Skin epidermis (tissue), 12 donors: ENCODE measurements around the gene MYOM3.

ENCODE experiments used
- H3K27ac ChIP-seq, 21 experiments: fragments of 200-600 bp; sonication (generic) in 11 of 21; one replicate each; pipeline ENCODE4 v1.5.0; 2020; ENCODE audit warnings: mild to moderate bottlenecking in 3 of 21, inconsistent platforms in 2 of 21, moderate library complexity in 2 of 21
- H3K4me3 ChIP-seq, 7 experiments: fragments of 200-600 bp; sonication (generic) in 2 of 7; one replicate each; pipeline ENCODE4 v1.5.0; 2020; ENCODE audit warnings: inconsistent platforms in 2 of 7, mild to moderate bottlenecking in 2 of 7, moderate library complexity in 1 of 7

Gene MYOM3

GRCh38 chr1:24085007-24085406, 26.9 kb downstream of the MYOM3 start:
- no peak overlapping the region for H3K27ac ChIP-seq
- H3K4me3 ChIP-seq, result no peak overlapping the region

GRCh38 chr1:24084050-24084449, 27.9 kb downstream of the MYOM3 start:
- H3K27ac ChIP-seq, result no peak overlapping the region
- H3K4me3 ChIP-seq, result no peak overlapping the region

DNA sequence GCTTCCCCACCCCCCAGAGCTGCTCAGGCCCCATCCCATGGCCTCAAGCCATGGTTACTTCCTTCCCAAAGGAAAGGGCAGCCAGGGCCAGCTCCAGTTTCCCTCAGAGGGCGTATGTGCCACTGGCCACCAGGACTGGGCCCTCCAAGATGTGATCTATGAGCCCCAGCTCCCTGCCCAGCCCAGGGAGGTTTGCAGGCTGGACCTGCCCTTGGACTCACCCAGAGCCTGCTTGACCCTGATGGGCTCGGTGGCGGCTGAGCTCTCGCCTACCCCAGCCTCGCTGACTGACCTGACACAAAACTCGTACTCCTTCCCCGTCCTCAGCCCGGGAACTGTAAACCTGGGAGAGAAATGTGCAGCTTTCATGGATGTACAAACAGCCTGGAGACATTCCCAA, 29.6 kb downstream of the MYOM3 start:
- Histone ChIP-seq H3K27ac (no peak overlapping the region), H3K4me3 (no peak overlapping the region)

DNA sequence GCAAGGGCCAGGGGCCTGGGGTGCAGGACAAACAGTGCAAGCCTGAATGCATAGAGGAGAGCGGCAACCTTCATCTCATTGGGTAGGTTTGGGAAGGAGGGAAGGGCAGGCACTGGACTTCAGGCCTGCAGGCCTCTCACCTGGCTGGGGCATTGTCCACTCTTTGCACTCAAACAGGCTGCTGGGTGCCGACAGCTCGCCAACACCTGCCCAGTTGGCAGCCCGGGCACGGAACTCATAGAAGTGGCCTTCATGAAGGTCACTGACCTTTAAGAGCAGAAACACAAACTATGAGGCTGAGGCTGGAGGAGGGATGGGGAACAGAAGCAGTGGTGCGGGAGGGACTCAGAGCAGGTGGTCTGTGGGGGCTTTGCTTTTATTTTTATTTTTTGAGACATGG, 30.7 kb downstream of the MYOM3 start:
- Histone ChIP-seq H3K4me3 (no peak overlapping the region), H3K27ac (no peak overlapping the region)

GRCh38 chr1:24080131-24080530, 31.8 kb downstream of the MYOM3 start:
- H3K27ac ChIP-seq, result no peak overlapping the region
- no peak overlapping the region for H3K4me3 ChIP-seq

- Histone ChIP-seq H3K4me3 (no peak overlapping the region), H3K27ac (no peak overlapping the region)
Measured at GRCh38 chr1:24077278-24077978, 34.5 kb downstream of the MYOM3 start.

GRCh38 chr1:24075946-24076345, 36.0 kb downstream of the MYOM3 start:
- H3K27ac ChIP-seq, result no peak overlapping the region

DNA sequence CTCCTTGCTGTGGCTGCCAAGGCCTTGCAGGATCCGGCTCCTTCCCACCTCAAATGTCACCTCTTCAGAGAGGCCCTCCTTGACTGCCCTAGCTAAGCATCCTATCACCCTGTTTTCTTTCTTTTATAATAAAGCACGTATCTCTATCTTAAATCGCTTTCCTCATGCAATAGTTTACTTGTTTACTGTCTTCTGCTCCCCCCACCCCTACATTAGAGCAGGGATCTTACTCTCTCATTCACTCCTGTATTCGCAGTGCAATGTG, 36.4 kb downstream of the MYOM3 start:
- H3K4me3 ChIP-seq, result no peak overlapping the region
- H3K27ac ChIP-seq, result no peak overlapping the region

More at GRCh38 chr1:24075946-24076345, 36.0 kb downstream of the MYOM3 start:
- no peak overlapping the region for H3K4me3 ChIP-seq

DNA sequence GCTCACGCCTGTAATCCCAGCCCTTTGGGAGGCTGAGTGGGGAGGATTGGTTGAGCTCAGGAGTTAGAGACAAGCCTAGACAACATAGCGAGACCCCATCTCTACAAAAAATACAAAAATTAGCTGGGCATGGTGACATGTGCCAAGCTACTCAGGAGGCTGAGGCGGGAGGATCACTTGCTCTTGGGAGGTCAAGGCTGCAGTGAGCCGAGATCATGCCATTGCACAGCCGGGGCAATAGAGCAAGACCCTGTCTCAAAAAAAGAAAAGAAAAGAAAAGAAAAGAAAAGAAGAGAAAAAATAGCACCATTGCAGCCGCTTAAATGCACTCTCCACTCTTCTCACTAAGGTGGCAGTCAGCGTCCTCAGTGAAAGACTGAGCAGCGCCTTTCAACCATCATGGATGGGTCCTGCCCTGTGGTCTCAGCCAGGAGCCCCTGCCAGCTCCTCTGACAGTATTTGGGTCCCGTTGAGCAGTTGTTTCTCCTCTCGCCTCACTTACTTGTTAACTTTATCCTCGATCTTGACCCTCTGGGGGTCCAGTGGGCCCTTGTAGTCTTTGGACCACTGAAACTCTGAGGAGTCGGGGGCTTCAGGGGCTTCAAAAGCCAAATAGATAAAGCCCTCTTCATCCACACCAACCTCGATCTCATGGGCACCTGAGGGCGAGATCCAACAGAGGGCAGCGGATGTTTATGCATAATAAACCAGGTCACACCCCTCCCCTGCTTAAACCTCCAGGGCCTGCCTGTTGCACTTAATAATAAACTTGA, 36.9 kb downstream of the MYOM3 start:
- Histone ChIP-seq H3K4me3 (no peak overlapping the region), H3K27ac (no peak overlapping the region)

DNA sequence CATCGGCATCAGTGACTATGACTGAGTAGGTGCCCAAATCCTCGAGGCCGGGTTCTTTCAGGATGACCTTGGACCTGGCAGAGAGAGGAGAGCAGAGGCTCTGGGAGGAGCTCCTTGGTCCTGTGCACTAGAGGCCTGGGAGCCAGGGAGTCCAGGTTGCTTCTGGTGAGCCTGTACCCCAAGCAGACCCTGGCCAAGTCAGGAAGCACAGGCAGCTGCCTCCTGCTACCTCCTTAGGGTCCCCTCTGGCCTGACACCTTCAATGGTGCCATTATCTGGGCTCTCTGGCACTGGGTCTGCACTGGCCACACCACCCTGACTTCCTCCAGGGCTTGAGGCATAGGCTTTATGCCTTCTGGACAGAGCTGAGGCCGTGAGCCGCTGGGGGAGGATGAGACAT, 37.7 kb downstream of the MYOM3 start:
- no peak overlapping the region for H3K4me3 ChIP-seq
- no peak overlapping the region for H3K27ac ChIP-seq

- H3K4me3 ChIP-seq, result no peak overlapping the region
- H3K27ac ChIP-seq, result no peak overlapping the region
Measured at GRCh38 chr1:24071941-24072340, 40.0 kb downstream of the MYOM3 start.

- Histone ChIP-seq H3K27ac (no peak overlapping the region), H3K4me3 (no peak overlapping the region)
Measured at GRCh38 chr1:24070821-24071393, 41.0 kb downstream of the MYOM3 start.

DNA sequence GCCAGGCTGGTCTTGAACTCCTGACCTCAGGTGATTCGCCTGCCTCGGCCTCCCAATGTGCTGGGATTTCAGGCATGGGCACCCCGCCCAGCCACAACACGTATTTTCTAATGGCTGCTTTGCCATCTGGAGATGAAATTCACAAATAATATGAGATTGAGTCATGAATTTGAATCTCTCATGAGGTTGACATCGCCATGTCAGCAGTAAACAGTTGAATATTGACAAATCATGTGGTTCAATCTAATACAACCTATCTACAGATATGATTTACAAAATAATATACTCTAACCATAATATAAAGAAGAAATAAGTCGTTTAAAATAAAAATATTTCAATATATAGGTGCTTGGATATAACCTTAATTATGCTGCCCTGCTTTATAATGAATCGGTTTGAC, 42.1 kb downstream of the MYOM3 start:
- Histone ChIP-seq H3K4me3 (no peak overlapping the region), H3K27ac (no peak overlapping the region)

DNA sequence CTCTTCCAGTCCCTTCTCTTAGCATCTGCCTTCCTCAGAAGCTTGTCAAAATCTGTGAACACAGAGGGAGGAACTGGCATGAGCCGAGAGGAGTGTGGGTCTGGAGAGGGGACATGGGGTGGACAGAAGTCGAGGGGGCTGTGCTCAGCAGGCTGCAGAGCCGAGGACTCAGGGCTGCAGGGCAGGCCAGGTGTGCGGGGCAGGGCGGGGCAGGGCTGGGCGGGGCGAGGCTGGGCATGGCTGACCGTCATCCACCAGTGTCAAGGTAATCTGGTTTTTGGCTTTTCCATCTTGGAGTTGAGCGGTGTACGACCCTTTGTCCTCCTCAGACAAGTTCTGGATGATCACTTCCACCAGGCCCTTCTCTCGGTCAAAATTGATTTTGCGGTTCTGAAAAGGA, 44.0 kb downstream of the MYOM3 start:
- no peak overlapping the region for H3K4me3 ChIP-seq
- no peak overlapping the region for H3K27ac ChIP-seq

DNA sequence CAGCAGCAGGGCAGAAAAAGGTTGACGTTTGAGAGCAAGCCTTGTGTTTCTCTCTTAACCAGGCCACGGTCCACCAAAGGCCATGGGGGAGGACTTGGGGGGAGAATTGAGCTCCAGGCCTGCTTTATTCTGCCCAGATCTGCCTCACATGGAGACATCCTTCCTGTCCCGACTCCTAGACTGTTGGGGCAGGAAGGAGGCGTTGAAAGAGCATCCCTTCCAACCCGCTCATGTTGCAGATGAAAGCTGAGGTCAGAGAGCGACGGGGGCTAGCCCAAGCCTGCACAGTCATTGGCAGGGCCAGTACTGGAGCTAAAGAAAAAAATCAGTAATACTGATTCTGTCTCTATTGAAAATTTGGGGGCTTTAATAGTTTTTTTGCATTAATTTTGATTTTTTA, 46.6 kb downstream of the MYOM3 start:
- H3K4me3 ChIP-seq, result no peak overlapping the region
- H3K27ac ChIP-seq, result no peak overlapping the region

DNA sequence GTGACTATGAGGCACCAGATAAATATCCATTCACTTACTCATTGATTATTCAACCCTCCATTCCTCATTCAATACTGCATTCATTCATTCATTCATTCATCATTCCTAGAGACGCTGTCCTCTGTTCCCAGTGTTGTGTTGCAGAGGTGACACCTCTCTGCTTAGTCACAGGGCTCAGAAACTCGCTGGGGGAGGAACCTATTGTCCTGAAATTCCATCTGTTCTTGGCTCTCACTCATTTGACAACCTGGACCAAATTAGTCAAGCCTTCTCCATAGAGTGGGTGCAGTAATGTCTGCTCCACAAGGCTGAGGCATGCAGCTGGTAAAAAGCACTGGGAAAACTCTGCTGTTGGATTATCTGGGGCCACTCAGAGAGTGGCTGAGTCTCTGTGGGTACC, 49.7 kb downstream of the MYOM3 start:
- H3K4me3 ChIP-seq, result no peak overlapping the region
- no peak overlapping the region for H3K27ac ChIP-seq

DNA sequence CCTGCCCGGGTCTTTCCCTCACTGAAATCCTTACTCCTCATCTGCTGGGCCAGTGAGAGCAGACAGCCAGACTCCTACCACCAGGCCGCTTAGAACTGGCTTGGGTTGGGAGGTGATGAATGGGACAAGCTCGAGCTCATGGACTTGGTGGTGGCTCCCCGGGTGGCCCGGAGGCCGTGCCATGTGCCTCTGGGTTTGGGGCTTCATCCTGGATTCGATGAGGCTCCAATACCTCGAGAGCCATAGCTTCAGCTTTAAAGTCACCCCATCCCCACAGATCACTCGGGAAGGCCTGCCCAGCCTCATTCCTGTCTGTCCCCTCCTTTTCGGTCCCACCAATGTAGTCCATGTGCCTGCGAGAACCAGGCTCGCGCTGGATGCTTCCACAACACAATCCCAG, 51.5 kb downstream of the MYOM3 start:
- Histone ChIP-seq H3K27ac (no peak overlapping the region), H3K4me3 (no peak overlapping the region)

DNA sequence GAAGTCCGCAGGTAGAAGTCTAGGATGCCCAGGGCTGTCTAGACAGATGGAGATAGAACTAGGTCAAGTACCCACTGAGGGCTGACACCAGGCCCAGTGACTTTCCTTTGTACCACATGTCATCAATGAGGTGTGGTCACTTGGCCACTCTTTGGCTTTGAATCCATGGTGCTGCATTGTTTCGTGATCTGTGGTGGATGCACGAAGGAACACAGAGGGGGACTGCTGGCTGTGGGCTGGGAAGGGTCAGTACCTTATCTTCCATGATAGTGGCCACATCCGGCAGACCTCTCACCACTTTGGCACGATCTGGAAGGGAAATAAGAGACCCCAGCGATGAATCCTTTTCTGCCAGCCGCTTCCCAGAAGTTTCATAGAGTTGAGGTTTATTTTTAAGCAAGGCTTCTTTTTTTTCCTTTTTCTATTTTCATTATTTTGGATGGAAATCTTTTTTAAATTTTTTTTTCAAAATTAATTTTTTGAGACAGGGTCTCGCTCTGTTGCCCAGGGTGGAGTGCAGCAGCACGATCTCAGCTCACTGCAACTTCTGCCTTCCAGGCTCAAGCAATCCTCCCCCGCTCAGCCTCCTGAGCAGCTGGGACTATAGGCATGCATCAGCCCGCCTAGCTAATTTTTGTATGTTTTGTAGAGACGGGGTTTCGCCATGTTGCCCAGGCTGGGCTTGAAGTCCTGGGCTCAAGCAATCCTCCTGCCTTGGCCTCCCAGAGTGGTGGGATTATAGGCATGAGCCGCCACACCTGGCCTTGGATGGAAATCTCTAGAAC, 53.1 kb downstream of the MYOM3 start:
- no peak overlapping the region for H3K4me3 ChIP-seq
- no peak overlapping the region for H3K27ac ChIP-seq

DNA sequence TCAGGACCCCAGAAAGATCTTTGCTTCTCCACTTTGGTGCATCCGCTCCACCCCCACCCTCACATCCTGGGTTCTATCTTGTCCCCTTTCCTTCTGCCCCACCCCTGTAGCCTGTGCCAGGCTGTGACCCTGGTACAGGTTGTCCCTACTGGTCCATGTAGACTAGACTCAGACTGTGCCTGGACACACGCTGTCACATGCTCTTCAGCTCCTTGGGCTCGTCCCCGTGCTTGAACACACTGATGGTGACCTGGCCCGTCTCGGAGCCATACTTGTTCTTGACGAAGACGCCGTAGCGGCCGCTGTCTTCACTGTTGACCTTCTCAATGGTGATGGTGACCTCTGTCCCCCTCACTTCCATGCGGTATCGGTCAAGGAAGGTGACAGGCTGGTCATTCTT, 54.8 kb downstream of the MYOM3 start:
- Histone ChIP-seq H3K4me3 (no peak overlapping the region), H3K27ac (no peak overlapping the region)

- H3K4me3 ChIP-seq, result no peak overlapping the region
- no peak overlapping the region for H3K27ac ChIP-seq
Measured at GRCh38 chr1:24055681-24056080, 56.3 kb downstream of the MYOM3 start.

- Histone ChIP-seq H3K4me3 (no peak overlapping the region), H3K27ac (no peak overlapping the region)
Measured at GRCh38 chr1:24052220-24052619, 59.7 kb downstream of the MYOM3 start.
